Measurements from ENCODE around the gene IQSEC1. TPM values are rescaled to one million over a fixed set of nuclear protein-coding genes. Genes with fewer than 3 reads are reported as not detected.
A peak's percentile ranks its signal among the peaks of the same experiment; 100 is the strongest.

The IQSEC1 gene
- total and polyA plus RNA-seq, 10 of the 15 experiments (the other 5 are each of a cell fraction or from before 2014, with no cell fraction given) = 0.92 to 55.2 (median 8.5) TPM

DNA sequence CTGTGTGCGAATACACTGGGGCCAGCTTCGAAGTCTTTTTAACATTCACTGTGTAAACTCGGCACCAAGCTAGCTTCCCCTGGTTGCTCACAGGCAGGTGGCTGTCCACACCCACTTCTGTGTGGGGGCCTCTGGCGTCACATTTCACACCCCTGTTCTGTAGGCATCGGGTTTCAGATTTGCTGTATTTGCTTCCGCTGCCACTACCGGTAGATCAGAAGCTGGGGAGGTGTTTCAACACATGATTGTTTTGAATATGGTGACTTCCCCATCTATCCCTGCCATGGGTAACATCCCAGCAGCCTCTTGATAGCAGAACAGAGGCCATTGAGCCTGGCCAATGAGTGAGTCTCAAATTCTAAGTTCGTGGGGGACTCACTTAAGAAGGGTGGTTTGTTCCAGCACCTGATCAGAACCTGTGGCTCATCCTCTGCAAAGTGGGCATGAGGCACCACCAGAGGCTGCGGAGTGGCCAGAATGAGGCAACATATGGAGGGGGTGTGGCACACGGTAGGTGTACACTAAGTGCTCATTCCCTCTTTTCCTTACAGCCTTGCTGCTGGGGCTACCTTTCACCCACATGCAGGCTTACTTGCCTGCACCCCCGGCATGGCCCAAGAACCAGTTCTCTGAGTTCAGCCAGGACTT is 61.5 kb downstream of the IQSEC1 start (continued):
- TF ChIP-seq TBL1XR1 (IDR thresholded peaks at IDR 0.05; ENCODE audit: low read depth, low read length) = peak; percentile 60; the same call in 1 of the 2 replicates
- no peak for TF ChIP-seq YBX1 (IDR thresholded peaks at IDR 0.05)
- TF ChIP-seq ZNF207 (IDR thresholded peaks at IDR 0.05; ENCODE audit: borderline replicate concordance) = no peak
- peak; percentile 49; the same call in 1 of the 2 replicates for TF ChIP-seq NR2C1 (IDR thresholded peaks at IDR 0.05)
- no peak for TF ChIP-seq BMI1 (IDR thresholded peaks at IDR 0.05; ENCODE audit: borderline replicate concordance)
- no peak for TF ChIP-seq ZNF217 (IDR thresholded peaks at IDR 0.05)
- no peak for TF ChIP-seq SUPT20H (IDR thresholded peaks at IDR 0.05; ENCODE audit: borderline replicate concordance, control insufficient read depth, low read depth, low read length)
- TF ChIP-seq TARDBP (IDR thresholded peaks at IDR 0.05; ENCODE audit: borderline replicate concordance) = 0 out of 2 replicates have a peak, but pooled peaks have one; percentile 50
- TF ChIP-seq CREM (IDR thresholded peaks at IDR 0.05; ENCODE audit: low read depth) = peak; percentile 93
- peak; percentile 20 for TF ChIP-seq SIX5 (IDR thresholded peaks at IDR 0.05; ENCODE audit: low read depth, low read length, severe bottlenecking)
- TF ChIP-seq IRF4 (IDR thresholded peaks at IDR 0.05; ENCODE audit: low read depth, low read length) = 0 out of 2 replicates have a peak, but pooled peaks have one; percentile 50
- TF ChIP-seq WRNIP1 (IDR thresholded peaks at IDR 0.05; ENCODE audit: borderline replicate concordance, low read depth, low read length) = no peak
- peak; percentile 56 for TF ChIP-seq RAD51 (IDR thresholded peaks at IDR 0.05)
- 0 out of 2 replicates have a peak, but pooled peaks have one; percentile 31 for TF ChIP-seq MEF2A (IDR thresholded peaks at IDR 0.05; ENCODE audit: insufficient read depth, low read depth, low read length)
- peak; percentile 53; the same call in 1 of the 2 replicates for TF ChIP-seq TAF1 (IDR thresholded peaks at IDR 0.05; ENCODE audit: borderline replicate concordance, low read depth, low read length)
- TF ChIP-seq SIN3A (IDR thresholded peaks at IDR 0.05; ENCODE audit: low read depth, low read length) = 0 out of 2 replicates have a peak, but pooled peaks have one; percentile 72
- TF ChIP-seq, protein P1, sequence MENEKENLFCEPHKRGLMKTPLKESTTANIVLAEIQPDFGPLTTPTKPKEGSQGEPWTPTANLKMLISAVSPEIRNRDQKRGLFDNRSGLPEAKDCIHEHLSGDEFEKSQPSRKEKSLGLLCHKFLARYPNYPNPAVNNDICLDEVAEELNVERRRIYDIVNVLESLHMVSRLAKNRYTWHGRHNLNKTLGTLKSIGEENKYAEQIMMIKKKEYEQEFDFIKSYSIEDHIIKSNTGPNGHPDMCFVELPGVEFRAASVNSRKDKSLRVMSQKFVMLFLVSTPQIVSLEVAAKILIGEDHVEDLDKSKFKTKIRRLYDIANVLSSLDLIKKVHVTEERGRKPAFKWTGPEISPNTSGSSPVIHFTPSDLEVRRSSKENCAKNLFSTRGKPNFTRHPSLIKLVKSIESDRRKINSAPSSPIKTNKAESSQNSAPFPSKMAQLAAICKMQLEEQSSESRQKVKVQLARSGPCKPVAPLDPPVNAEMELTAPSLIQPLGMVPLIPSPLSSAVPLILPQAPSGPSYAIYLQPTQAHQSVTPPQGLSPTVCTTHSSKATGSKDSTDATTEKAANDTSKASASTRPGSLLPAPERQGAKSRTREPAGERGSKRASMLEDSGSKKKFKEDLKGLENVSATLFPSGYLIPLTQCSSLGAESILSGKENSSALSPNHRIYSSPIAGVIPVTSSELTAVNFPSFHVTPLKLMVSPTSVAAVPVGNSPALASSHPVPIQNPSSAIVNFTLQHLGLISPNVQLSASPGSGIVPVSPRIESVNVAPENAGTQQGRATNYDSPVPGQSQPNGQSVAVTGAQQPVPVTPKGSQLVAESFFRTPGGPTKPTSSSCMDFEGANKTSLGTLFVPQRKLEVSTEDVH (IDR thresholded peaks at IDR 0.05; ENCODE audit: low read depth, partially characterized antibody) = no peak
- peak; percentile 33 for TF ChIP-seq SP1 (IDR thresholded peaks at IDR 0.05; ENCODE audit: low read depth, low read length)
- TF ChIP-seq LARP7 (IDR thresholded peaks at IDR 0.05) = 0 out of 2 replicates have a peak, but pooled peaks have one; percentile 36

All from GM12878 (cell line).